Glomerular visceral epithelial cell (primary cell): ENCODE data around the gene HORMAD2.
"Not testable (repeated sequence)": the region's sequence is repeated elsewhere in the genome, so short reads cannot be mapped to it uniquely, and the experiment has no call there.

Experiments
- DNase-seq: peaks from one replicate; pipeline ENCODE4 v3.0.0-alpha.2; 2016; ENCODE audit errors: extremely low spot score

Gene HORMAD2

DNA sequence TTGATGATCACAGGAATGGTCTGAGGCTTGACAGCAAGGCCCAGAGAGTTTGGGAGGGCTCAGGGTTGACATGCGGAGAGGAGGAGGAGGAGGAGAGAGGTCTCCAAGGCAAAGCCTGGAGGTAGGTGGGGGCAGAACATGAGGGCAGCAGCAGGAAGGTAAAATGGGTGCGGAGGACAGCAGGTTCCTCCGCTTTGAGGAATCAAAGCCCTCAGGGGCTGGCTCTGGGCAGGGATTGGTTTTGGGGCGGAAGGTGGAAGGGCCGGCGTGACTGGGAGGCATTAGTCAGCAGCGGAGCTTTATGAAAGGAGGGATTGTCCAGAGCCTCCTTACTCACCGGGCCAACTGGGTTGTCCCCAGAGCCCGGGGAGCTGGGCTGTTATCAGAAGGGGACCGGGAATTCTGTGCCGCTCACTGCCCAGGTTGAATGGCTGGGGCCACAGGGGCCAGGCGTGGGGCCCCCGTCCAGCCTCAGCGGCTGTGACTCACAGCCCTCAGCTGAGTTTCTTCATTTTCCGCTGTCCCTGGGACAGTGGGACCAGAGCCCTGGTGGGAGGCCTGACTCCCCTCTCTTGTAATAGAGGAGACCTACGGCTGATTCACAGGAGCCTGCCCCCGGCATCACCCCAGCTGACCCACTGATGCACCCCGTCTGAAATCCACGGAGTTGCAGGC, 130.1 kb downstream of the HORMAD2 start:
- DNase-seq, result peak; percentile 88

DNA sequence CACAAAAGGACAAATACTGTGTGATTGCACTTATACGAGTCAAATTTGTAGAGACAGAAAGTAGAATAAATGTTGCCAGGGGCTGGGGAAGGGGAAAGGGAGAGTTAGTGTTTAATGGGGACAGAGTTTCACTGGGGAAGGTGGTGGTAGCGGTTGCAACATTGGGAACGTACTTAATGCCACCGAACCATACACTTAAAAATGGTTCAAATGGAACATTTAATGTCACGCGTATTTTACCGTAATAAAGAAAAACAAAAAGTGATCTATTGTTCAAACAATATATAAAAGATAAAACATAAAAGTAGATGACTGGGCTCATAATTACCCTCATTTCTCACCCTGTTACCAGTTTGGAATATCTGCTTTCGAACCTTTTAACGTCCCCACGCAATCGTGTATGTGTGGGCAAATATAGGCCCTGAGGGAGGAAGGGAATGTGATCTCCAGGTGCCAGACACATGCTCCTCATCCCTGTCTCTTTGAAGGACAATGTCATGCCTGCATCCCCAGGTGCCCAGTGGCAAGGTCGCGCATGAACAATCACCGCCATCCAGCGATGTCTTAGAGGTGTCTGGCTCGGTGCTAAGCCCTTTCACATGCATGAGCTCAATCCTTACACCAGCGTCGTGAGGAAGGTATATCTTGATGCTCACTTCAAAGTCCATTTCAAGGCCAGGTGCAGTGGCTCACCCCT, 131.0 kb downstream of the HORMAD2 start:
- no peak for DNase-seq

DNA sequence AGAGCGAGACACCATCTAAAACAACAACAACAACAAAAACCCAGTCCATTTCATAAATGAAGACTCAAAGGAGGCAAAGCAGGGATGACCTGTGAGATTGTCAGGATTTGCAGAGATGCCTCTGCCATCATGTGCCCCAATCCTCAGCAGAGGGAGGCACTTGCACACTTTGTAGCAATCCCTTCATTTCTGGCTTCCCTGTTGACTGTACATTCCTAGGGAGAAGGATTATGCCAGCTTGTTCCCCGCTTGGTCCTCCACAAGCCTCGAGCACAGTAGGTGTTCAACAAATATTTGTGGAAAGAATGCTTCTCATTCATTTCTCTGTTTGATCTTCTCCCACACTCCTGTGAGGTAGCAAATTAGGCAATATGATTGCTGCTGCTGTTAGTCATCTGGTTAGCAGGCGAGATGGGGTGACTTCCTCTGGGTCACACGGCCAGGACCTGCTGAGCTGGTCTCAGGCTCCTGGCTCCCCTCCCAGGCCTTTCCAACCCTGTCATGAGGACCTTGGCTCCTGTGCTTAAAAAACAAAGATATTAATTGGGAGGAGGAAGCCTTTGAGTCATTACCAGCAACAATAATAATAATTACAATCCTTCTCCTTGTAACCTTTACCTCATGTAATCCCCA, 132.2 kb downstream of the HORMAD2 start:
- DNase-seq, result peak; percentile 87

DNA sequence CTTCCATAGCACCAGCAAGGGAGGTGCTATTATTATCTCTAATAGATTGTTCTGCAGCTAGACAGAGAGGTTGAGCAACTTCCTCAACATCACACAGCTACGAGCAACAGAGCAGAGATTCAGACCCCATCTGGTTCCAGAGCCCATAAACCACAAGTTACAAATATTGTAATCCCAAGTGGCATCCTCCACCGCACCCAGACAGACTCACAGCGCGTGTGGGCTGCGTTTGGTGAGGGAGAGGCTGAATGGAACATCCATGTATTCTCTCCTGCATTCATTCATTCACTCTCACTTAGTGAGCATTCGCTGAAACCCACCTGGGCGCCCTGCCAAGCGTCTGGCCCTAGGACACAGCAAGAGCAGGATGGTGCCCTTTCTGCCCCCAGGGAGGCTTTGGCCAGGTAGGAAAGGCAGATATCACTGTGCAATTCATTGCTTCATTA, 132.8 kb downstream of the HORMAD2 start:
- DNase-seq, result peak; percentile 45

DNA sequence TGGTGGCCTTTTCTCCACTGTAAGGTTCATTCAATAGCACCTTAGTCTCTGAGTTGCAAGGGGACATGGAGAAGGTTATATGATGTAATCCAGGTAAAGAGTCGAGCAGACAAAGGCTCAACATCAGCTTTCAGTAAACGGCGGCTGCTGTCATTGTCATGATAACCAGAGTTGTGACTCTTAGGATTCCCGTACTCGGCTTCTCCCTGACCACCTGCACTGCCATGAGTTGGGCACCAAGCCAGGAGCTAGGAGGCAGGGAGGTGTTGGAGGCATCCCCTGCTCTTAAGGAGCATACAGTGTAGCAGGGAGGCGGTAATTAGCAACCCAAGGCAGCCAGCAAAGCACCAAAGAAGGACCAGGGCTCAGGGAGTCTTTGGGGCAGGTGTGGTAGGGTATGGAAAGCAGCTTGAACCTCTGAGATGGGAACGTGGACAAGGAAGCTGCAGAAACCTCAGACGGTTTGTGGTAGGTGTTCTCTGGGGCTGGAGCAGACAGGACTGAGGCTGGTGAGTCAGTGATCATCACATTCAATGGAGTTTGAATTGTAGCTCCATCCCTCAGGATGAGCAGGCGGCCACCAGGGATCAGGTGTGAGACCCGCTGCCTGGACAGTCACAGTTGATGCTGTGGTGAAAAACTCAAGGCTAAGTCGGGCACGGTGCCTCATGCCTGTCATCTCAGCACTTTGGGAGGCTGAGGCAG, 134.6 kb downstream of the HORMAD2 start:
- DNase-seq, result peak; percentile 72

DNA sequence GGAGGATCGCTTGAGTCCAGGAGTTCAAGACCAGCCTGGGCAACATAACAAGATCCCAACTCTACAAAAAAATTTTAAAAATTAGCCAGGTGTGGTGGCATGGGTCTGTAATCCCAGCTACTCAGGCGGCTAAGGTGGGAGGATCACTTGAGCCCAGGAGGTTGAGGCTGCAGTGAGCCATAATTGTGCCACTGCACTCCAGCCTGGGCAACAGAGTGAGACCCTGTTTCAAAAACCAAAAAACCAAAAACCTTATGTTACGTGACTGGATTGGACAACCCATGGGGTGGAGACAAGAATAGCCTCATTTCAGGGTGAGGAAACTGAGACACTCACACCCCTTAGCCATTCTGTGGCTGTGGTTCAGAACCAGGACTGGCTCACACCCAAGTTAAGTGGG, 136.0 kb downstream of the HORMAD2 start:
- not testable (repeated sequence) for DNase-seq

DNA sequence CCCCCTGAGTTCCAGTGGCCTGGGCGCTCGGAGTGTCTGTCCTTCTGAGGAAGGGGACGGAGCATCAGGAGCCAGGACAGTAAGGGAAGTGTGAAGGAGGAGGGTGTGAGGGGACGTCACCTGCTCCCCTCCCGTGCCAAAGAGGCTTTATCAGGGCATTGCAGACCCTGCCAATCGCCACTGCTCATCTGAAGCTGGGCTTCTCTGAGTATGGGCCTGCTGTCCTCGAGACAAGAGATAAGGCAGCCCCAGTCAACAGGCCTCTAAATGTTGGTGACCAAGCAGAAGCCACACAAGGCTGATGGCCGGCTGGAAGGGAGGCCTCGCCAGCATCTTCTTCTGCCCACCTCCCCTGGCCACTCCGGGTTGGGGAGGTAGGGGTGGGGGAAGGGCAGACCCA, 136.4 kb downstream of the HORMAD2 start:
- DNase-seq, result no peak

DNA sequence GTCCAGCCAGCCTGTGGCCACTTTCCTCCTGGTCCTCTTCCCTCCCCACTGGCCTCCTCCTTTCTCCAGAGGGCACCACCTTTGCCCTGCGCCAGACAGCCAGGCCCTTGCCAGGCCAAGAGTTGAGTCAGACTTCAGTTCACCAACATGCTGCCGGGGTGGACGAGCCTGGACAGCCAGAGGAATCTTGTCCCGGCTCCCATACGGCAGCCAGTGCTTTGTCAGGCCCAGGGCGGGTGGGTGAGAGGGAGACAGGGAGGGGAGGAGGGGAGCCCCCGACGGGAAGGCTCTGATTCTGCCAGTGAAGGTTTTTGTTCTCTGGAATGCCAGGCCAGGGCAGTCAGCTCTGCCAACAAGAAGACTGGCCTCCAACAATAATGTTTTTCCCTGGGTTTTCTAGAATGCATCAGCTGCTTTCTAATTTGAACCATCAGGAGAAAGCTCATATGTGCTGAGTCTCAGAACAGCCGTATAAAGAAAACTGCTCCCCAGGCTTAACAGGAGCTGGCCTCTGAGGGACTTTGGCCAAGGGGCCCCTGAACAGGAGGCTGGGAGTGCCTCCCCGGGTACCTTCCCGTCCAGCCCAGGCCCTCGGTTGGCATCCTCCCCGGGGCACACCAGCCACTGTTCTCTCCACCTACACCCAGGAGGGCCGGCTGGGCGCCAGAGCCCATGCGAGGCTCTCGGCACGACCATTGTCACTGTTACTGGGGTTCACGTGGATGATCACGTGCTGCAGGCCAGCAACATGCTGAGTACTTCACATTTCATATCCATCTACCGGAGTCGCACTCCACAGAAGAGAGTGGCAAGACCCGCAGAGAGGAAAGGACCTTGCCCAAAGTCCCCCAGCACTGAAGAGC, 137.7 kb downstream of the HORMAD2 start:
- DNase-seq, result no peak

DNA sequence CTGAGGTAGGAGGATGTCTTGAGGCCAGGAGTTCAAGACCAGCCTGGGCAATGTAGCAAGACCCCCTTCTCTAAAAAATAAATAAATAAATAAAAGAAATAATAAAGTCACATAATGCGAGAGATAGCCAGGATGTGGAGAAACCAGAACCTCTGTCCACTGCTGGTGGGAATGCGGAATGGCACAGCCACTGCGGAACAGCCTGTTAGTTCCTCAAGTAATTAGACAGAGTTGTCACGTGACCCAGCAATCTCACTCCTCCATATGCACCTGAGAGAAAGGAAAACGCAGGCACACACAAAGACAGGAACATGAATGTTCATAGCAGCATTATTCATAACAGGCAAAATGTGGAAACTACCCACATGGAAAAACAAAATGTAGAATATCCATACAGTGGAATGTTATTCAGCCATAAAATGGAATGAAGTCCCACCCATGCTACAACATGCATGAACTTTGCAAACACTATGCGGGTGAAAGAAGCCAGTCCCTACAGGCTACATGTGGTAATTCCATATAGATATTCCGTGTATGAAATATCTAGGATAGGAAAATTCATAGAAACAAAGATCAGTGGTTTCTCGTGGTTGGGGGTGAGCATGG, 138.9 kb downstream of the HORMAD2 start:
- no peak for DNase-seq

DNA sequence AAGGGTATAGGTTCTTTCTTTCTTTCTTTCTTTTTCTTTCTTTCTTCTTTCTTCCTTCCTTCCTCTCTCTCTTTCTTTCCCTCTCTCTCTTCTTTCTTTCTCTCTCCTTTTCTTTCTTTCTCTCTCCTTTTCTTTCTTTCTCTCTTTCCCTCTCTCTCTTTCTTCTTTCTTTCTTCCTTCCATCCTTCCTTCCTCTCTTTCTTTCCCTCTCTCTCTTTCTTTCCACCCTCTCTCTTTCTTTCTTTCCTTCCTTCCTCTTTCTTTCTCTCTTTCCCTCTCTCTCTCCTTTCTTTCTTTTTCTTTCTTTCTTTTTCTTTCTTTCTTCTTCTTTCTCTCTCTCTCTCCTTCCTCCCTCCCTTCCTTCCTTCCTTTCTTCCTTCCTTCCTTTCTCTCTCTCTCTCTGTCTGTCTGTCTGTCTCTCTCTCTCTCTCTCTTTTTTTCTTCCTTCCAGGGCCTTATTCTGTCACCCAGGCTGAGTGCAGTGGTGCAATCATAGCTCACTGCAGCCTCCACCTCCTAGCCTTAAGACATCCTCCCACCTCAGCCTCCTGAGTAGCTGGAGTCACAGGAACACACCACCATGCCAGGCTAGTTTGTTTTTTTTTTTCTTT, 139.5 kb downstream of the HORMAD2 start:
- DNase-seq, result no peak

DNA sequence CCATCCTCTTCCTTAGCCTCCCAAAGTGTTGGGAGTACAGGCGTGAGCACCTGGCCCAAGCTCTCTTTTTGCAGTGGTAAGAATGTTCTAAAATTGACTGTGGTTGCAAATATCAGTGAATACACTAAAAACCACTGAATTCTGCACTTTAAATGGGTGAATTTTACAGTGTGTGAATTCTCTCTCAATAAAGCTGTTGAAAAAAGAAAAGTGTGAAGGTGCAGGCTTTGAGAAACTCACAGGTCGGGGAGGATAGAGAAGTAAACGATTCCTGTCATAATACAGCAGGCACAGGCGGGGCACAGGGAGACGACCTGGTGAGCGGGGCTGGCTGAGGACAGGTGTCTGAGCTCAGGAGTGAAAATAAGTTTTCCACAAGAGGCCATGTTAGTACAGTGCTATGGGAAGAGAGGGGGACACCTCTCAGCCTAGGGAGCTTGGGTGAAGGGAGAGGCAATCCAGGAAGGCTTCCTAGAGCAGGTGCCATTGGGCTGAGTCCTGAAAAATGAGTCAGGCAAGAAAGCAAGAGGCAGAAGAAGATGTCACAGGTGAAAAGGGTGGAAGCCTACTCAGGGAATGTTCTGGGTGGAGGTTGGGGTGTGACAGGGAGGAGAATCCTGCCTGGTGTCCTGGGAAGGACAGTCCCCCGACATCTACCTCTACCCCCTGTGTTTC, 140.2 kb downstream of the HORMAD2 start:
- DNase-seq, result no peak

DNA sequence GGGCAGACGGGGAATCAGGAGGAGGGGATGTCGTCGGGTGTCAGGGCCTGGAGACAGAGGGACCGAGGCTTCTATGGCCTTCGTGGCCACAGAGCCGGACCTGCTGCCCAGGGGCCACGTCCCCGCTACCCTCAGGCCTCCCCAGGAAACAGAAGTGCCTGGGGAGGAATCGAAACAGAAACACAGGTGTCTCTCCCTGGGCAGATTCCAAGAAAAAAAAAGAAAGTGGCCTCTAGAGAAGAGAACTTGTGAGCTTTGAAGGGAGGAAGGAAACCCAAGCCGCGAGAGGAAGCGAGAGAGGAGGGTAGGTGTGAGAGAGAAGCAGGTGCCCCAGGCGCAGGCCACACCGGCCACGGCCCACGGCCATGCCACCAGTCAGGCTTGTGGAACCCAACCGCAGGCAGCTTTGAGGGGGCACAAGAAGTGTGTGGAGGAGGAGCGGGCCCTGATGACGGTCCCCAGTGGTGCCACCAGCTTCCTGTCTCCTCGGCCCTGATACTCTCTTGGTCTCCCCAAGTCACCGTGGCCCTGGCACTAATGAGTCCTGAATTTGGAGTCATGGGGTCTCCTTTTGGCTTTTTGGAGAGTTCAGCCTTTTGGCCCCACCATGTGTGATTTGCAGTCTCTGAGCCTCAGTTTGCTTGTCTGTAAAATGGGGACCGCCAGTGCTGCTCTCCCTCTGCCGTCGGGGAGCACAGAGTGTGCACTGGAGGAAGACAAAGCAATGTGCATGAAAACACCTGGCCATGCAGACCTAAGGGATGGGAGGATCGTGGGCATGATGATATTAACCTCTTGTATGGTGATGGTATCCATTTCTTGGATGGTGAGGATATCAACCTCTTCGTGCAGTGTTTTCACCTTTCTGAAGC, 141.1 kb downstream of the HORMAD2 start:
- no peak for DNase-seq

DNA sequence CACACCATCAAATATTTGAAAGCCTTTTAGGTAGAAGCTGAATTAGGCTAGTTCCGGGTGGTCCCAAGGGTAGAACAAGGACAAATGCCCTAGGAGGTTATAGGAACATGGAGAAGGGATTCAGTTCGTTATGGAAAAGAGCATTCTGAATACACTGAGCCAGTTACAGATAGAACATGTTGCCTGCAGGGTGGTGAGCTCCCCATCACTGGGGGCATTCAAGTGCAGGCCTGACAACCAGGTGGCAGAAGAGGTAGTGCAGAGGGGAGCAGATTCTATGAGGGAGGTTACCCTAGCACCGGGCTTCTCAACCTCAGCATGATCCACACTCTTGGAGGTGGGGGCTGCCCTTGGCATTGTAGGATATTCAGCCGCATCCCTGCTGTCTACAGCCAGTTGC, 142.1 kb downstream of the HORMAD2 start:
- DNase-seq, result no peak

DNA sequence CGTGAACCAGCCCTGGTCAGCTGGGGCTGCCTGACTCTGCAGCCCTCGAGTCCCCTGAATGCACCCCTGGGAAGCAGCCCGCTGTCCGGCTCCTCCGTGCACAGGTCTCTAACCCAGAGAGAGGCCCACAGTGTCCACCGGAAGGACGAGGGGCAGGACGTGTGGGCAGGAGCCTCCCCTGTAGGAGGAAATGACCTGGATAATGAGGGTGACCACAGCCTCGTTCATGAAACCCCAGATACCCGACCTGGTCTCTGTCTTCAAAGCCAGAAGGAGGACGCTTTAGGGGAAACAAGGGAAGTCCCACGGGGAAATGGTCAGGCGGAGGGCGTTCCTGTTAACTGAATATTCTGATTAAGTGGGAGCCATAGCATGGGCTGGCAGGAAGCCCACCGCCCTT, 143.0 kb downstream of the HORMAD2 start:
- no peak for DNase-seq

DNA sequence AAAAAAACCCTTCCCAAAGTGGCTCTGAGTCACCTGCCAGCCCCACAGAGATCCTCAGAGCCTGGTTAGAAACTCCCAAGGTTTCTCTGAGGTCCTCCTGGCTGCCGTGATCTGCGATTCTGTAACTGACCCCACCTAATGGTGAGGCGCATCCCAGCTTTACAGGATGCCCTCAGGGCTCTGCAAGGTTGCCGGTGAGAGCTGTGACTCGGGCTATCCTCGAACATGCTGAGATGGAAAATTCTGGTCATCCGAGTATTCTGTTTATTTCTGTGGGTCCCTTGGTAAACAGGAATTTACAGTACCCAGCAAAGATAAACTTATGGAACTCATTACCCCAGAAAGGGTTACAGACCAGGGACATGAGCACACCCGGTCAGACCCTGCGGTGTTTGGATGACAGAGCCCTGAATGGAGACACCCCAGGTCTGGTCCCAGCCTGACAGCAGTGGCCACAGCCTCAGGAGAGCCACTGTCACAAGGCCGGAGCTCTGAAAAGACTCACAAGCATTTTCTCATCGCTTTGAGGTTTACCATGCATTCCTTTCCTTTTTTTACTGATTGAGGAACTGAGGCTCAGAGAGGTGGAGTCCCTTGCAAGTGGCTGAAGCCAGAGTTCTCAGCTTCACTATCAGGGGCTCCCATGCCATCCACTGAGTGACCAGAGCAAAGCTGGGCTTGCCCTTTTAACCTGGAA, 144.0 kb downstream of the HORMAD2 start:
- DNase-seq, result peak; percentile 70

DNA sequence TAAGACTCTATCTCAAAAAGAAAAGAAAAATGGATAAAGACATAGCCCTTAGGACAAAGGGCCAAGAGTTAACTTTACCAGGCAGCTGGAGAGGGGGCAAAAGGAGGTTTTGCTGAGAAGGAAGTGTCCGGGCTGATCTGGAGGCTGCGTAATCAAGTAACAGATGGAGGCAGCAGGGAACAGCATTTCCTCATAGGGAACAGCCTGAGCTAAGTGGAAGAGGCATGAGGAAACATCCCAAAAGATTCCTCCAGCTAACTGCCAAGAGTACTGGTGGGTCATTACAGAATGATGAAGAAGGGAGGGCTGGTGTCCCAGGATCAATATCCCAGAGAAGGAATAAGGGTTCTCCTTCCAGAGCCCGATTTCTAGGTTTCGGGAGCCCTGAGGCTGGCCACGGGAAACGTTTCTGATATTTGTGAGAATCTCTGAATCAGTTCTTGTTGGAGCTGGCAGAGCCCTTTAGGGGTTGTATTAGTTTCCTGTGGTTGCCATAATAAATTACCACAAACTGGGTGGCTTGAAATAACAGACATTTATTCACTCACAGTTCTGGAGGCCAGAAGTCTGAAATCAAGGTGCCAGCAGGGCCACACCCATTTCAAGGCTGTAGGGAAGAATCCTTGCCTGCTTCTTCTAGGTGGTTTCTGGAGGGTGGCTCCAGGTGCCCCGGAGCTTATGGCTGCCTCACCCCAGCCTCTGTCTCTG, 145.1 kb downstream of the HORMAD2 start:
- peak; percentile 56 for DNase-seq

DNA sequence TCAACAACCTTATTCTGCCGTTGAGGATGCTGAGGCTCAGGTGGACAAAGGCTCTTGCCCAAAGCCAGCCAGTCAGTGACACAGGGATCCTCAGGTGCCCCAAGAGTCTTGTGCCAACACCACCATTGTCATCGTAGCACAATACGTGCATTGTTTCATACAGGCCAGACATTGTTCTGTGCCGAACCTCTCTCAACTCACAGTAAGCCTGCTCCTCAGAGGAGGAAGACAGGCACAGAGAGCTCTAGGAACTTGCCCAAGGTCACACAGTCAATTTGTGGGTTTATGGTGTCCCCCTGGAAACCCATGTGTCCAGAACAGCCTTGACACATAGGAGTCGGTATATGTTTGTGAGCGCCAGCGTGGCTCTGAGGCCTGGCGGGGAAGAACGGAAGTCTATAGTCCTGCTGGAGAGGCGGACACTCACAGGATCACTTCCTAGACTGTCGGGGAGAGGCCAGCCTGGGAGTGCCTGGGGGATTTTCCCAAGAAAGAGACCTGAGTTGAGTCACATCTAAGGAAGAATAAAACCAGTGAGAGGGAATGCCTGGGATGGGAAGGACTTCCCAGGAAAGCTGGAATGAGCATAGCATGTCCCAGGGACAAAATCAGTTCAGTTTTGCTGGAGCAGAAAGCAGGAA, 146.0 kb downstream of the HORMAD2 start:
- peak; percentile 89 for DNase-seq
